Small intestine (tissue), 7 donors: ENCODE results near the gene MARS2. TPM values are rescaled to one million over a fixed set of nuclear protein-coding genes. Genes with fewer than 3 reads are reported as not detected.
"Not testable (repeated sequence)": the region's sequence is repeated elsewhere in the genome, so short reads cannot be mapped to it uniquely, and the experiment has no call there.

ENCODE experiments used
- DNase-seq, 2 donors: peaks; one replicate each; pipeline versions ENCODE4 v3.0.0 to v3.0.0-alpha.2; 2013
- FAIRE-seq: peaks from 2 replicates; lab custom pipeline; 2012; peaks lifted over from hg19 to GRCh38; lab: Jason Lieb, UNC
- H3K27ac ChIP-seq, 3 donors: one replicate each; pipeline ENCODE4 v1.5.1; 2013; ENCODE audit warnings: low read length in 2 of 3, mild to moderate bottlenecking in 2 of 3, control low read depth in 1 of 3, inconsistent platforms in 1 of 3, low read depth in 1 of 3, moderate library complexity in 1 of 3
- H3K27me3 ChIP-seq, 3 donors: one replicate each; pipeline ENCODE4 v1.6.1; 2013; ENCODE audit warnings: low read length in 3 of 3, inconsistent platforms in 1 of 3; ENCODE audit not compliant: control insufficient read depth in 3 of 3, insufficient read depth in 3 of 3
- H3K36me3 ChIP-seq, 3 donors: one replicate each; pipeline ENCODE4 v1.6.1; 2013; ENCODE audit warnings: low read length in 3 of 3, inconsistent platforms in 1 of 3, low read depth in 1 of 3, mild to moderate bottlenecking in 1 of 3, moderate library complexity in 1 of 3; ENCODE audit not compliant: control insufficient read depth in 3 of 3, insufficient read depth in 2 of 3
- H3K4me1 ChIP-seq, 3 donors: one replicate each; pipeline ENCODE4 v1.6.1; 2013; ENCODE audit warnings: low read length in 2 of 3, inconsistent platforms in 1 of 3, low read depth in 1 of 3, mild to moderate bottlenecking in 1 of 3, moderate library complexity in 1 of 3; ENCODE audit not compliant: control insufficient read depth in 3 of 3, insufficient read depth in 2 of 3
- H3K4me3 ChIP-seq, 3 donors: one replicate each; pipeline ENCODE4 v1.5.1; 2013; ENCODE audit warnings: low read length in 3 of 3, control low read depth in 1 of 3, inconsistent platforms in 1 of 3, low read depth in 1 of 3, mild to moderate bottlenecking in 1 of 3, moderate library complexity in 1 of 3
- H3K9me3 ChIP-seq, 2 donors: one replicate each; pipeline ENCODE4 v1.6.1; 2013; ENCODE audit warnings: low read depth in 1 of 2, low read length in 1 of 2; ENCODE audit not compliant: control insufficient read depth in 2 of 2, insufficient read depth in 1 of 2
- WGBS, 3 donors: extraction: QIAGEN DNeasy Blood & Tissue Kit; methylation state at CpG; one replicate each; pipeline ENCODE4 v1.1.7; 2013; 5-methylcytosine and 5-hydroxymethylcytosine counted together
- polyA plus RNA-seq, 4 donors: library from polyadenylated mRNA; stranded (reverse) in 3 of 4; unstranded in 1 of 4; fragments of 200-250 nt in 3 of 4; fragments of 120-200 nt in 1 of 4; gene quantifications; one replicate each; pipeline versions ENCODE4 v1.2.1 to v1.2.3, GENCODE V29; 2013
- donor health status: healthy with polysubstance abuse.
- donor health status: control.
- donor health status: control.
- donor health status: Bipolar disorder and iron deficiency.
- donor health status: healthy.

Gene MARS2
- polyA plus RNA-seq, 4 donors, result 2.7 to 8.3 (median 5.0) TPM

DNA sequence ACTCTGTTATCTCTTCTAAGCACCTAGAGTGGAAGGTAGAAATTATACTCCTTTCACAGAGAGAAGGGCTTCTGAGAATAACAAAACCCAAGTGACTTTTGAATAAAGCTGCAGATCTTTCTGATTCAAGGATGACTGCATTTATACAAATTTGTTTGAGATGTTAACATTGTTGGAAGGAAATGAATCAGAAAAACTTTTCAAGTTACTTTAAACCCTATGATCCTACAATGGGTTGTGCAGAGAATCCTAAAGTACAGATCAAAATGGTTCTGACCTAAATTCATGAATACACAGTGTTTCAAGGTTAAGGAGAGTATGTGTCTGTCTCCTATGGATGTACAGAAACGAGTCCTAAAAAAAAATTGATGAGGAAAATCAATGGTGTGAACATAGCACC is 31.6 kb upstream of the MARS2 start:
- Histone ChIP-seq H3K4me1 (no peaks in the 10 kb centered on the region), H3K27ac (no peak overlapping the region), H3K4me3 (no peak overlapping the region), H3K9me3 (peaks cover 0 to 1% of the 10 kb centered on the region in 2 donors), H3K36me3 (no peaks in the 10 kb centered on the region), H3K27me3 (peaks cover 0 to 3% (median 0%) of the 10 kb centered on the region in 3 donors)
- no peak for FAIRE-seq
- DNase-seq, result no peak
- 26 to 33% (median 28%) methylated on average over 1 of the region's 1 CpG for WGBS, 3 donors

DNA sequence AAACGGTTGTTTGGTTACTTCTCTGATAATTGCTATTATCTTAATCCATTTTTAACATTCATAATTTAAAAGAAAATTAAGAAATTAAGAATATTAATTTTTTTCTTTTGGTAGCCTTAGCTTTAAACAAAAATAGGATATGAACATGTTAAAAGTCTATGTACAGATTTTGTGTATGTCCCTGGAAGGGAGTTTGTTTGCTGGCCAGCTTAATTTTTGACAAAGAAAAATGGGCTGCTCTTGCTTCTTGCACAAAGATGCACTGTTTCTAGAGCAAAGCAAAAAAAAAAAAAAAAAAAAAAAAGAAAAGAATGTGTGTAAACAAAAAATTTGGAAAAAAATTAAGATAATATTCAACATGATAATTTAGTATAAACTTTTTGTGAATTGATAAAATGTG is 31.1 kb upstream of the MARS2 start:
- H3K4me3 ChIP-seq, result peak overlapping the region in 1 of 3 donors; percentile 37
- no peaks in the 10 kb centered on the region for H3K4me1 ChIP-seq
- FAIRE-seq (peak; percentile 90), DNase-seq (no peak)
- H3K36me3 ChIP-seq, result no peaks in the 10 kb centered on the region
- peaks cover 0 to 3% (median 0%) of the 10 kb centered on the region in 3 donors for H3K27me3 ChIP-seq
- H3K9me3 ChIP-seq, result no peaks in the 10 kb centered on the region
- WGBS, 3 donors, result 47 to 53% (median 52%) methylated on average over 1 of the region's 1 CpG
- H3K27ac ChIP-seq, result no peak overlapping the region

DNA sequence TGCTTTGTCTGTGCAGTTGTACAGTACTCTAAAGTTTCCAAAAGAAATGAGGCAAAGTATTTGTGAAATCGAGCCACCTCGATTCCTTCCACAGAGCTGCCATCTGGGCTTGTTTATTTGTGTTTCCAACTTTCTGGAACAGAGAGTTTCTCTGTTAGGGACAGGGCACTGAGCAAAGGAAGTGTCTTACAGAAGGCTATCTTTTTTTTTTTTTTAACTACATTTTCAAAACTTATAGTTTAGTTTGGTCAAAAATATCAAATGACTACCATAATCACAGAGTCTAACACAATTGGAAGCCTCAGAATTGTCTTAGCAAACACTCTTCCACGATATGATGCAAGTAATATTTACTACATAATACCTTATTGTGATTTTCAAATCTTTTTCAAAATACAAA is 30.6 kb upstream of the MARS2 start:
- FAIRE-seq, result no peak
- no peaks in the 10 kb centered on the region for H3K4me1 ChIP-seq
- peak overlapping the region in 1 of 3 donors; percentile 70 for H3K27ac ChIP-seq
- H3K36me3 ChIP-seq, result no peaks in the 10 kb centered on the region
- 30 to 50% (median 46%) methylated on average over 3 of the region's 3 CpGs for WGBS, 3 donors
- peaks cover 0 to 3% (median 0%) of the 10 kb centered on the region in 3 donors for H3K27me3 ChIP-seq
- DNase-seq, result no peak
- no peaks in the 10 kb centered on the region for H3K9me3 ChIP-seq
- peak overlapping the region in 1 of 3 donors; percentile 37 for H3K4me3 ChIP-seq

DNA sequence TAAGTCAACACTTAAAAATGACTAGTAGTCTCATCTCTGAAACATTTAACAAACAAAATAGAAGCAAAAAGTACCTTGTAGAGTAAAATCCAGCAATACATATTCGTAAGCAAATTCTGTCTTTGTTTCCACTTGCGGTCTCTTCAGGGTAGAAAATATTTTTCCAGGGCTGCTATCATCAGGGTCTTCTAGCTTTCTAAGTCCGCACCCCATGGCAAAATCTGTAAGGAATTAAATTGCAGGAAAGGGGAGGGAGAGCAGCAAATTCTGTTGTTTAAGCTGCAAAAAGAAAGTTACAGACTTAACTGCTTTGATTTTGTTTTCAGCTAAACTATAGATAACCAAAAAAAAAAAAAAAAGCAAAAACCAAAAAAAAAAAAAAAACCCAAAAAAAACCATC is 29.9 kb upstream of the MARS2 start, which contains the start of gene RFTN2:
Gene RFTN2, minus strand, starts transcription at position 342 of the 400 bp plus-strand sequence. Its CDS starts 129 bp downstream, at position 213.
- DNase-seq, result peak in 1 of 2 donors; percentile 2
- H3K4me1 ChIP-seq, result no peaks in the 10 kb centered on the region
- peak within 1 kb of the TSS in 2 of 3 donors; percentile 59 to 70 for H3K27ac ChIP-seq
- no peaks in the 10 kb centered on the region for H3K9me3 ChIP-seq
- peaks cover 0 to 3% (median 0%) of the 10 kb centered on the region in 3 donors for H3K27me3 ChIP-seq
- no peaks in the 10 kb centered on the region for H3K36me3 ChIP-seq
- no peak for FAIRE-seq
- H3K4me3 ChIP-seq, result peak within 1 kb of the TSS in 1 of 3 donors; percentile 37
- WGBS, 3 donors, result 47 to 91% (median 71%) methylated on average over 3 of the region's 3 CpGs

DNA sequence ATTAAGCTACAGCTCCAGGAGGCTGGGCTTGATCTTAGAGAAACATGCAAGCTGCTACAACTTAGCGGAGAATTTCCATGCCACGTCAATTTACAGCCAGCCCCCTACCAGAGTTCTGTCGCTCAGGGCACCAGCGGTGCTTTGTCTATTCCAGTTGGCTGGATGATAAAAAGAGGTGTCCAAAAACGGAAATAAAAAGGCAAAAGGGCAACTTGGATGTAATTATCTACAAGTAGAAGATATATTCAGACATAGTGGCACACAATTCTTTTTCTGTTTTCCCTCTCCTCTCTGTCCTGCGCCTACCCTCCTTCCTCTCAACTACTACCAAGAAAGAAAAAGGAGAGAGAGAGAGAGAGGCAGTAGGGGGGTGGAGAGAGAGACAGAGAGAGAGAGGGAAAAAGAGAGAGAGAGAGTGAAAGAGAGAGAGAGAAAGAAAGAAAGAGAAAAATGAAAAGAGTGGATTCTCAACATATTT is 29.4 kb upstream of the MARS2 start:
- Histone ChIP-seq H3K27me3 (peaks cover 0 to 3% (median 0%) of the 10 kb centered on the region in 3 donors), H3K4me3 (peak overlapping the region in 1 of 3 donors; percentile 37), H3K36me3 (no peaks in the 10 kb centered on the region), H3K4me1 (no peaks in the 10 kb centered on the region), H3K27ac (peak overlapping the region in 2 of 3 donors; percentile 59 to 70), H3K9me3 (no peaks in the 10 kb centered on the region)
- whole genome bisulfite sequencing, 3 donors, result 39 to 50% (median 46%) methylated on average over 6 of the region's 6 CpGs
- no peak for FAIRE-seq
- peak in 1 of 2 donors; percentile 22 for DNase-seq

DNA sequence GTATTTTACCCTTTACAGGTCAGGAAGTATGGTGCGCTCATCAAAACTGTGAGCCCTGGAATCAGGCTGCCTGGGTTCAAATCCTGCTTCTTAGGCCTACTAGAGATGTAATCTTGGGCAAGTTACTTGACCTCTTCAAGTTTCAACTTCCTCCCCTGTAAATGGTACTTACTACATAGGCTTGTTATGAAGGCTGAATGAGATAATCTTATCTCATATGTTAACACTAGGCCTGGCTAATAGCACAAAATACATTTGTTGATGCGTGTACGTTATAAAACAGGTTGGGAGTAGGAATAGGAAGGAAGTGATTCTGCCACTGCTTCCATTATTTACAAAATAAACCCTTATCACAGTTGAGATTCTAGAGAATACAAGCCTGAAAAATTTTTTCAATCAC is 28.1 kb upstream of the MARS2 start:
- no peak for DNase-seq
- 52 to 64% (median 63%) methylated on average over 3 of the region's 3 CpGs for WGBS, 3 donors
- Histone ChIP-seq H3K4me3 (no peak overlapping the region), H3K4me1 (no peaks in the 10 kb centered on the region), H3K27ac (no peak overlapping the region), H3K36me3 (no peaks in the 10 kb centered on the region), H3K27me3 (peaks cover 0 to 3% (median 0%) of the 10 kb centered on the region in 3 donors), H3K9me3 (no peaks in the 10 kb centered on the region)
- FAIRE-seq, result no peak

DNA sequence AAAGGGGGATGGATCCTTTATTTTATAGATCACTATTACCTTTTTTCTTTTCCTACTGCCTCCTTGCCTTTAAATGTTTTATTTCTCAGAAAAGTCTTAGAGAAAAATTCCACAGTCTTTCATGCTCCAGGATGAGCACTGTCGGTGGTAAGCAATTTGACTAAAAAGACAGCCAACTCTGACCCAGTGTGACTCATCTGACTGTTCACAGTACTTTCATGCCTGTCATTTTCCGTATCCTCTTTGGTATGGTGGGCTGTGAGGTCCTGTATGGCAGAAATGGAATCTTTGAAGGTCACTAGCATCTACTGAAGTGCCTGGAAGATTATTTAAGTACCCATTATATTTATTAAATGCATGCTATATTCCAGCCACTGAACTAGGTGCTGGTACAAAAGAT is 27.7 kb upstream of the MARS2 start:
- Histone ChIP-seq H3K36me3 (no peaks in the 10 kb centered on the region), H3K27me3 (peaks cover 0 to 3% (median 0%) of the 10 kb centered on the region in 3 donors), H3K27ac (no peak overlapping the region), H3K4me3 (no peak overlapping the region), H3K9me3 (no peaks in the 10 kb centered on the region), H3K4me1 (no peaks in the 10 kb centered on the region)
- WGBS, 3 donors, result 67 to 70% (median 68%) methylated on average over 2 of the region's 2 CpGs
- FAIRE-seq, result no peak
- no peak for DNase-seq

DNA sequence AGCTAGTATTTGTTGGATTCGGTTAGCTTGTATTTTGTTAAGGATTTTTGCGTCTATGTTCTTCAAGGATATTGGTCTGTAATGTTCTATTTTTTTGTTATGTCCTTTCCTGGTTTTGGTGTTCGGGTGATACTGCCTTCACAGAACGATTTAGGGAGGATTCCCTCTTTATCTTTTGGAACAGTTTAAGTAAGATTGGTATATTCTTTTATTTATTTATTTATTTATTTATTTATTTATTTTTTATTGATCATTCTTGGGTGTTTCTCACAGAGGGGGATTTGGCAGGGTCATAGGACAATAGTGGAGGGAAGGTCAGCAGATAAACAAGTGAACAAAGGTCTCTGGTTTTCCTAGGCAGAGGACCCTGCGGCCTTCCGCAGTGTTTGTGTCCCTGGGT is 10.0 kb upstream of the MARS2 start:
- H3K4me1 ChIP-seq, FAIRE-seq, H3K27me3 ChIP-seq, H3K4me3 ChIP-seq, H3K9me3 ChIP-seq, H3K27ac ChIP-seq, H3K36me3 ChIP-seq, DNase-seq: not testable (repeated sequence)
- WGBS, 3 donors, result 89 to 96% (median 94%) methylated on average over 4 of the region's 6 CpGs

DNA sequence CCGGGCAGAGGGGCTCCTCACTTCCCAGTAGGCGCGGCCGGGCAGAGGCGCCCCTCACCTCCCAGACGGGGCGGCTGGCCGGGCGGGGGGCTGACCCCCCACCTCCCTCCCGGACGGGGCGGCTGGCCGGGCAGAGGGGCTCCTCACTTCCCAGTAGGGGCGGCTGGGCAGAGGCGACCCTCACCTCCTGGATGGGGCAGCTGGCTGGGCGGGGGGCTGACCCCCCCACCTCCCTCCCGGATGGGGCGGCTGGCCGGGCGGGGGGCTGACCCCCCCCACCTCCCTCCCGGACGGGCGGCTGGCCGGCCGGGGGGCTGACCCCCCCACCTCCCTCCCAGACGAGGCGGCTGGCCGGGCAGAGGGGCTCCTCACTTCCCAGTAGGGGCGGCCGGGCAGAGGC is 9.2 kb upstream of the MARS2 start:
- 94 to 100% (median 95%) methylated on average over 3 to 25 of the region's 30 CpGs for WGBS, 3 donors
- H3K36me3 ChIP-seq, FAIRE-seq: not testable (repeated sequence)

More for the DNA sequence above, 9.2 kb upstream of the MARS2 start:
- H3K27me3 ChIP-seq, H3K4me3 ChIP-seq, H3K9me3 ChIP-seq, H3K4me1 ChIP-seq, DNase-seq, H3K27ac ChIP-seq: not testable (repeated sequence)
